Measurements from ENCODE around the gene CRYBB1.

DNA sequence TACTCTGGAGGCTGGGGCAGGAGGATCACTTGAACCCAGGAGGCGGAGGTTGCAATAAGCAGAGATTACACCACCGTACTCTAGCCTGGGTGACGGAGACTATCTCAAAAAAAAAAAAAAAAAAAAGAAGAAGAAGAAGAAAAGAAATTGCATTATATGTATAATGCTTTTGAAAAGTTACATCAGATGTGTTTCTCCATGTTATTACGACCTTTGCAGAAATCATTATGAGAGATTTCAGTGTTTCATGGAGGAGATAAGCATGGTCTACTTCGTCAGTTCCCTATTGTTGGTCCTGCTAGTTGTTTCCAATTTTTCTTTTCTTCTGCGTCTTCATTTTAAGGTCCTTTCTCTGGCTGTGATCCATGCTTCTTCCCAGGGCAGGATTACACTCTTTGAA is 42.5 kb upstream of the CRYBB1 start:
- TF ChIP-seq, protein P1, sequence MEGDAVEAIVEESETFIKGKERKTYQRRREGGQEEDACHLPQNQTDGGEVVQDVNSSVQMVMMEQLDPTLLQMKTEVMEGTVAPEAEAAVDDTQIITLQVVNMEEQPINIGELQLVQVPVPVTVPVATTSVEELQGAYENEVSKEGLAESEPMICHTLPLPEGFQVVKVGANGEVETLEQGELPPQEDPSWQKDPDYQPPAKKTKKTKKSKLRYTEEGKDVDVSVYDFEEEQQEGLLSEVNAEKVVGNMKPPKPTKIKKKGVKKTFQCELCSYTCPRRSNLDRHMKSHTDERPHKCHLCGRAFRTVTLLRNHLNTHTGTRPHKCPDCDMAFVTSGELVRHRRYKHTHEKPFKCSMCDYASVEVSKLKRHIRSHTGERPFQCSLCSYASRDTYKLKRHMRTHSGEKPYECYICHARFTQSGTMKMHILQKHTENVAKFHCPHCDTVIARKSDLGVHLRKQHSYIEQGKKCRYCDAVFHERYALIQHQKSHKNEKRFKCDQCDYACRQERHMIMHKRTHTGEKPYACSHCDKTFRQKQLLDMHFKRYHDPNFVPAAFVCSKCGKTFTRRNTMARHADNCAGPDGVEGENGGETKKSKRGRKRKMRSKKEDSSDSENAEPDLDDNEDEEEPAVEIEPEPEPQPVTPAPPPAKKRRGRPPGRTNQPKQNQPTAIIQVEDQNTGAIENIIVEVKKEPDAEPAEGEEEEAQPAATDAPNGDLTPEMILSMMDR (conservative IDR thresholded peaks at IDR 0.05; ENCODE audit: low read depth, low read length): no peak
- no peak for TF ChIP-seq EZH2 (IDR thresholded peaks at IDR 0.05; ENCODE audit: low read length, unreplicated experiment)
- no peak for TF ChIP-seq EZH2phosphoT487 (IDR thresholded peaks at IDR 0.05; ENCODE audit: borderline replicate concordance, low read length)

All from PC-3 (cell line).